Measurements from ENCODE around the gene C1RL.

C1RL gene

DNA sequence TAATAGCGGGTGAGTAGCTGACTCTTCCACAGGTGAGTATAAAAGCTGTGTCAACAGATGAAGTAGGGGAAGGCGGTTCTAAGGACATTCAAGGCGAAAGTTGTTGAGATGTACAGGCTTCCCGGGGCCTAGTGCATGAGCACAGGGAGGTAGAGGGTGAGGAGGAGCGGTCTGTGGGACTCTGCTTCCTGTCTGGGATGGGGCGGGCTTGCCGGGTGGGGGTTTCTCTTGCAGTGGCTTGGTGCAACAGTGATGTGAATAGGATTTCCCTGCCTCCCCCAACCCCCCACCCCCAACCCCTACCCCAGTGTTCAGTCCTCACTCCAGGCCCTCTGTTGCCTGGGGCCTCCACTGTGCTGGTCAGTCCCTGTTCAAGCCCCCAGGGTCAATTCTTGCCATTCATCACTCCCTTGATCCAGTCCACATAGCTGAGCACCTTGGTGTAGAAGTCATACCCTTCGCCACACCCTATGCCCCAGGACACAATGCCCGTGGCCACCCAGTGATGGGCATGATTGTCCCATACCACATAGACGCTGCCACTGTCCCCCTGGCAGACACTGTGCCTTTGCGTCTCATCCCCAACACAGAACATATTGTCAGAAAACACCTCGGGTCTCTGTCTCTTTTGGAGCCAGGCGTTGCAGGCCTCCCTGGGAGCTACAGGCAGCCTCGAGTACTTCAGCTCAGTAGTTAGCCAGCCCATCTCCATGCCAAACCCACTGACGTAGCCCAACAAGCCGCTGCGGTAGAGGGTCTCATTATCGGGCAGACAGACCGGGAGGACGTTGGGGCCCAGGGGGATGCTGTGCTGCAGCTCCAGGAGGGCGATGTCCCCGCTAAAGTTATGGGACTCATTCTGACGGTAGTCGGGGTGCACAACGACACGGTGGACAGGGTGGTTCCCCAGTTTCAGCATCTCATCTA, 12.7 kb downstream of the C1RL start:
- TF ChIP-seq, protein P1, sequence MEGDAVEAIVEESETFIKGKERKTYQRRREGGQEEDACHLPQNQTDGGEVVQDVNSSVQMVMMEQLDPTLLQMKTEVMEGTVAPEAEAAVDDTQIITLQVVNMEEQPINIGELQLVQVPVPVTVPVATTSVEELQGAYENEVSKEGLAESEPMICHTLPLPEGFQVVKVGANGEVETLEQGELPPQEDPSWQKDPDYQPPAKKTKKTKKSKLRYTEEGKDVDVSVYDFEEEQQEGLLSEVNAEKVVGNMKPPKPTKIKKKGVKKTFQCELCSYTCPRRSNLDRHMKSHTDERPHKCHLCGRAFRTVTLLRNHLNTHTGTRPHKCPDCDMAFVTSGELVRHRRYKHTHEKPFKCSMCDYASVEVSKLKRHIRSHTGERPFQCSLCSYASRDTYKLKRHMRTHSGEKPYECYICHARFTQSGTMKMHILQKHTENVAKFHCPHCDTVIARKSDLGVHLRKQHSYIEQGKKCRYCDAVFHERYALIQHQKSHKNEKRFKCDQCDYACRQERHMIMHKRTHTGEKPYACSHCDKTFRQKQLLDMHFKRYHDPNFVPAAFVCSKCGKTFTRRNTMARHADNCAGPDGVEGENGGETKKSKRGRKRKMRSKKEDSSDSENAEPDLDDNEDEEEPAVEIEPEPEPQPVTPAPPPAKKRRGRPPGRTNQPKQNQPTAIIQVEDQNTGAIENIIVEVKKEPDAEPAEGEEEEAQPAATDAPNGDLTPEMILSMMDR (IDR thresholded peaks at IDR 0.05; ENCODE audit: low read depth, low read length, missing control alignments): no peak
- in situ Hi-C loops (cut with HindIII; ENCODE audit: low pct_ligation_motif_present, low sequenced_read_pairs): no loop called here
- no peaks in the 10 kb centered on the region for H3K36me3 ChIP-seq (replicated peaks)

DNA sequence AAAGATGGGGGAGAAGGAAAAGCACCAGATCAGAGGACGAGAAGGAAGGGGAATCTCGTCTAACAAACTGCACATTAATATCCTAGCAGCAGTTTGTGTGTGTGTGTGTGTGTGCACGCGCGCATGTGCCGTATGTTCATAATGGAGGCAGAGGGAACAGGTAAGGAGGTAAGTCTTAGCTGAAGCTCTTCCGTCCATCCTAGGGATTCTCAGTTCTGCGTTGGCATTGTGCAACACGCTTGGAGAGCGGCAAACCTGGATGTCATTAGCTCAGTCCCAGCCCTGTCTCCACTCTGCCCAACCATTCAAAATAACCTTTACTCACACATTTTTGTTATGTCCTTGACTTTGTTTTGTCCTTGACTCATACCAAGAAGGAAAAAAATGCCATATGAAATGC, 15.1 kb downstream of the C1RL start:
- H3K27me3 ChIP-seq (replicated peaks): no peaks in the 10 kb centered on the region
- DNase-seq: no peak
- in situ Hi-C loops (cut with HindIII; ENCODE audit: low pct_ligation_motif_present, low sequenced_read_pairs): no loop called here
- no peaks in the 10 kb centered on the region for H3K36me3 ChIP-seq (replicated peaks)
- no peak overlapping the region for H3K27ac ChIP-seq
- no peak overlapping the region for H3K4me3 ChIP-seq (ENCODE audit: low read depth, low read length)
- TF ChIP-seq, protein P1 (IDR thresholded peaks at IDR 0.05; ENCODE audit: low read depth, low read length, missing control alignments): no peak

More for the DNA sequence above, 12.7 kb downstream of the C1RL start:
- Histone ChIP-seq H3K4me3 (ENCODE audit: low read depth, low read length) (no peak overlapping the region), H3K27ac (no peak overlapping the region), H3K27me3 (replicated peaks) (no peaks in the 10 kb centered on the region)
- no peak for DNase-seq

DNA sequence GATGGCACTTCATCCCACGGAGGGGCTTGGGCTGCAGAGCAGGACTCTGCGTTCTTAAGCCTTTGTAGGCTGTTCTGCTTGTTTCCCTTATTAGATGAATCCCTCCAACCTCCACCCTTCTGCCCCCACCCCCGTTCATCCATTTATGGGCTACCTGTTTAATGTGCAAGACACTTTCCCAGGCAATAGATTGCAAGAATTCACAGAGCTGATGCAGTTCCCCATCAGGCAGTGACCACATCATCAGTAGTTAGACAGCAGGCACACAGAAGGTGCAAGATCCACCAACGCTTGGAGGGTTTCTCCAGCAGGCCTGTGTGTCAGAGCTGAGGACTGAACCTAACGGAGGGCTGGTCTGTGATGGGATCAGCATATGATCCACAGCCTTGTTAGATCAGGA, 15.5 kb downstream of the C1RL start:
- in situ Hi-C loops (cut with HindIII; ENCODE audit: low pct_ligation_motif_present, low sequenced_read_pairs): no loop called here
- no peak overlapping the region for H3K4me3 ChIP-seq (ENCODE audit: low read depth, low read length)
- no peak overlapping the region for H3K27ac ChIP-seq
- no peak for DNase-seq
- no peaks in the 10 kb centered on the region for H3K27me3 ChIP-seq (replicated peaks)
- TF ChIP-seq, protein P1 (IDR thresholded peaks at IDR 0.05; ENCODE audit: low read depth, low read length, missing control alignments): no peak
- H3K36me3 ChIP-seq (replicated peaks): no peaks in the 10 kb centered on the region

DNA sequence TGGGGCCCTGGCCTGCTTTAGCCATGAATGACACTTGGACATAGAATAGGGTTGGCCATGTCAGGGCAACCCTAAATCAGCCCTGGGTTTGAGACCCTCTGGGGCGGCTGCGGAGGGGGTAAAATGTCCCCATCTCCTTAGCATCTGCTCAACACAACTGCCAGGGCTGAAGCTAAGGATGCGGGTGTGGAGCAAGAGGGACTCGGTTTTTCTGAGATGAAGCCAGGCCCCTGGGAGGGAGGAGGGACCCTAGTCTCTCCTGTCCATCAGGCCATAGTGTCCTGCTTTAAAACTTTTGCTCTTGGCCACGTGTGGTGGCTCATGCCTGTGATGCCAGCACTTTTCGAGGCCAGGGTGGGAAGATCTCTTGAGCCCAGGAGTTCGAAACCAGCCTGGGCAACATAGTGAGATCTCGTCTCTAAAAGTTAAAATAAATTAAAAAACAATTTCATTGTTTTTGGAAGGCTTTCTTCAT, 16.0 kb downstream of the C1RL start:
- Histone ChIP-seq H3K4me3 (ENCODE audit: low read depth, low read length) (no peak overlapping the region), H3K36me3 (replicated peaks) (no peaks in the 10 kb centered on the region), H3K27ac (no peak overlapping the region), H3K27me3 (replicated peaks) (no peaks in the 10 kb centered on the region)
- in situ Hi-C loops (cut with HindIII; ENCODE audit: low pct_ligation_motif_present, low sequenced_read_pairs): no loop called here
- DNase-seq: no peak
- TF ChIP-seq, protein P1 (IDR thresholded peaks at IDR 0.05; ENCODE audit: low read depth, low read length, missing control alignments): no peak

DNA sequence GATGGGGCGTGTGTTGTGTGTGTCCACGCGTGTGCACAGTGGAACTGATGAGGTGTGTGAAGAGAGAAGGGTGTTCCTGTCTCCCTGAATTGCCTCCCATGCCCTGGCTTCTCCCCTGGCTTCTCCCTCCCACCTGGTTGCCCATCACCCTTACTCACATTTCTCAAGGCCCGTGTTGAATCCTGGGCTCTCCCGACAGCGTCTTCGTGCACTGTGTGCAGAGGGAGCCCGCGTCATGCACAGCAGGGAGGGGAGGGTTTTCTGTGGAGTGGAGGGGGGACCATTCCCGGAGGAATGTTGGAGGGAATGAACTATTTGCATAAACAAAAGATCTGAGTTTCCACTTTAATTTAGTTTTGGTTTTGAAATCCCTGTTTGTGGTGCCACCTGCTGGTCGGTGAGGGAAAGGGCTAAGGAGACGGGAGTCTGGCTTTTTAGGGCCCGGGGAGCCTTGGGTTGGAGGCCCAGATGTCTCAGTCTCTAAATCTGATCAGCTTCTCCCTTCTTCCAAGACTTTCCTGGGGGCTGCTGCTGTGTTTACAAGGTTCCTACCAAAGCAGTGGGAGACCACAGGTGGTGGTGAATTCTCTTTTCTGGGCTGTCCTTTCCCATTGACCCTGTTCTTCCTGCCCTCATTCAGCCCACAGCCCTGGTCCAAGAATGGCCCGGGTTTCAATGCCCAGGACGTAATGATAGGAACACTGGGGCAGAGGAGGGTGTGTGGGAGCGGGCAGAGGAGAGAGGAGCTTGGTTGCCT, 16.6 kb downstream of the C1RL start, which contains the start of gene C1R:
C1R (minus strand) TSS at position 217 of the 757 bp plus-strand sequence; CDS start at position 160, 57 bp downstream.
- H3K27ac ChIP-seq: no peak within 1 kb of the TSS
- peak within 1 kb of the TSS; percentile 54 for H3K4me3 ChIP-seq (ENCODE audit: low read depth, low read length)
- TF ChIP-seq, protein P1 (IDR thresholded peaks at IDR 0.05; ENCODE audit: low read depth, low read length, missing control alignments): peak; percentile 92
- in situ Hi-C loops (cut with HindIII; ENCODE audit: low pct_ligation_motif_present, low sequenced_read_pairs): no loop called here
- no peaks in the 10 kb centered on the region for H3K27me3 ChIP-seq (replicated peaks)
- peak; percentile 57 for DNase-seq
- no peaks in the 10 kb centered on the region for H3K36me3 ChIP-seq (replicated peaks)

Data from brain microvascular endothelial cell (primary cell).